ENCODE results near the gene EEF2KMT. TPM values are rescaled to one million over a fixed set of nuclear protein-coding genes. Genes with fewer than 3 reads are reported as not detected.

The EEF2KMT gene
- total and polyA plus RNA-seq, 9 of the 15 experiments (the other 6 are each of a cell fraction or from before 2014, with no cell fraction given): 4.2 to 22.7 (median 12.8) TPM

DNA sequence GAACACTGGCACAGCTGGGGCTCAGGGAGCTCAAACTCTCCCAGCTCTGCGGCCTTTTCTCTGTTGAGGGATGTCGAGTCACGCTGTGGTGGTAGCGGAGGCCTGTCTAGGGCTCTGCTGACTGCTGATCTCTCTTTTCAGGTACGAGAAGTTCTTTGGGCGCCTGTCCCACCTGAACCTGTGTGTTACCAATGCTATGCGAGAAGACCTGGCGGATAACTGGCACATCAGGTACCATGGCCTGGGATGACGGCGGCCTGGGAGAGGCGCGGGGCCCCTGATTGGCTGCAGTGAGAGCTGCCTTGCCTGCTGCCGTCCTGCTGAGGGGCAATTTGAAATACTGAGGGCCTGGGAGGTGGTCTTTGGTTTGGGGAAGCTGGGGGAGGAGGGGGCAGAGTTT lies 20.3 kb downstream of the EEF2KMT start:
- peaks cover 41% of the 10 kb centered on the region for H3K36me3 ChIP-seq (ENCODE audit: control insufficient read depth, insufficient read depth, low read length)
- CTCF ChIA-PET (ENCODE audit: low intra/inter-chr PET ratio): no interaction called here
- H3K79me2 ChIP-seq (ENCODE audit: control insufficient read depth, insufficient read depth, low read length): peaks cover 9% of the 10 kb centered on the region; the same call in 2 of the 3 replicates
- H3K4me2 ChIP-seq (ENCODE audit: insufficient read depth, low read length): no peak overlapping the region
- no TSS peak for BruUV-seq (replicated peaks)
- H4K20me1 ChIP-seq (replicated peaks; ENCODE audit: control insufficient read depth, insufficient read depth, low read length): no peaks in the 10 kb centered on the region
- FAIRE-seq: no peak
- no peaks in the 10 kb centered on the region for H3K9me1 ChIP-seq (ENCODE audit: control insufficient read depth, insufficient read depth, low read length)
- H3K9ac ChIP-seq (ENCODE audit: insufficient read depth in 1 of 2, low read depth in 2 of 2, low read length in 2 of 2): no peak overlapping the region
- no peak overlapping the region for H2AFZ ChIP-seq (ENCODE audit: low read depth, low read length)
- peak in 1 of 4 experiments; percentile 6 for DNase-seq (ENCODE audit: extremely low read depth in 1 of 4, low spot score in 3 of 4)
- TF ChIP-seq SP1 (CRISPR knock-in tag; IDR thresholded peaks at IDR 0.05): no peak
- no peak for TF ChIP-seq YY1 (IDR thresholded peaks at IDR 0.05; ENCODE audit: borderline replicate concordance in 1 of 3, control insufficient read depth in 1 of 3, extremely low read depth in 1 of 3, insufficient read depth in 3 of 3, insufficient read length in 1 of 3, insufficient replicate concordance in 2 of 3, low read depth in 1 of 3, low read length in 2 of 3)
- no peak for TF ChIP-seq ZNF165 (CRISPR knock-in tag; IDR thresholded peaks at IDR 0.05; ENCODE audit: borderline replicate concordance)
- TF ChIP-seq ZNF24 (IDR thresholded peaks at IDR 0.05): no peak
- TF ChIP-seq TEAD1 (CRISPR knock-in tag; IDR thresholded peaks at IDR 0.05): no peak
- TF ChIP-seq, protein P1, sequence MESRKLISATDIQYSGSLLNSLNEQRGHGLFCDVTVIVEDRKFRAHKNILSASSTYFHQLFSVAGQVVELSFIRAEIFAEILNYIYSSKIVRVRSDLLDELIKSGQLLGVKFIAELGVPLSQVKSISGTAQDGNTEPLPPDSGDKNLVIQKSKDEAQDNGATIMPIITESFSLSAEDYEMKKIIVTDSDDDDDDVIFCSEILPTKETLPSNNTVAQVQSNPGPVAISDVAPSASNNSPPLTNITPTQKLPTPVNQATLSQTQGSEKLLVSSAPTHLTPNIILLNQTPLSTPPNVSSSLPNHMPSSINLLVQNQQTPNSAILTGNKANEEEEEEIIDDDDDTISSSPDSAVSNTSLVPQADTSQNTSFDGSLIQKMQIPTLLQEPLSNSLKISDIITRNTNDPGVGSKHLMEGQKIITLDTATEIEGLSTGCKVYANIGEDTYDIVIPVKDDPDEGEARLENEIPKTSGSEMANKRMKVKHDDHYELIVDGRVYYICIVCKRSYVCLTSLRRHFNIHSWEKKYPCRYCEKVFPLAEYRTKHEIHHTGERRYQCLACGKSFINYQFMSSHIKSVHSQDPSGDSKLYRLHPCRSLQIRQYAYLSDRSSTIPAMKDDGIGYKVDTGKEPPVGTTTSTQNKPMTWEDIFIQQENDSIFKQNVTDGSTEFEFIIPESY (CRISPR knock-in tag; IDR thresholded peaks at IDR 0.05): no peak
- no peak for TF ChIP-seq POLR2H (tag; IDR thresholded peaks at IDR 0.05; ENCODE audit: low read depth)
- TF ChIP-seq, protein P2, sequence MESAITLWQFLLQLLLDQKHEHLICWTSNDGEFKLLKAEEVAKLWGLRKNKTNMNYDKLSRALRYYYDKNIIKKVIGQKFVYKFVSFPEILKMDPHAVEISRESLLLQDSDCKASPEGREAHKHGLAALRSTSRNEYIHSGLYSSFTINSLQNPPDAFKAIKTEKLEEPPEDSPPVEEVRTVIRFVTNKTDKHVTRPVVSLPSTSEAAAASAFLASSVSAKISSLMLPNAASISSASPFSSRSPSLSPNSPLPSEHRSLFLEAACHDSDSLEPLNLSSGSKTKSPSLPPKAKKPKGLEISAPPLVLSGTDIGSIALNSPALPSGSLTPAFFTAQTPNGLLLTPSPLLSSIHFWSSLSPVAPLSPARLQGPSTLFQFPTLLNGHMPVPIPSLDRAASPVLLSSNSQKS (CRISPR knock-in tag; IDR thresholded peaks at IDR 0.05): no peak
- no peak for TF ChIP-seq RBFOX2 (IDR thresholded peaks at IDR 0.05; ENCODE audit: low read depth, low read length)
- no peak for TF ChIP-seq CTCFL (IDR thresholded peaks at IDR 0.05; ENCODE audit: borderline replicate concordance, insufficient read depth, low read depth, low read length, poor library complexity, severe bottlenecking)
- TF ChIP-seq RNF2 (IDR thresholded peaks at IDR 0.05): no peak
- TF ChIP-seq RCOR1 (IDR thresholded peaks at IDR 0.05; ENCODE audit: borderline replicate concordance in 1 of 2, low read depth in 2 of 2, low read length in 2 of 2): no peak
- TF ChIP-seq GTF2A2 (tag; IDR thresholded peaks at IDR 0.05): no peak
- 88% methylated on average over 7 of the region's 13 CpGs for WGBS (ENCODE audit: insufficient coverage, low coverage, missing lambda C conversion rate)
- intact Hi-C loops (cut with micrococcal nuclease): no loop called here
- ATAC-seq: no peak
- peaks cover 0 to 4% of the 10 kb centered on the region in 2 experiments; a peak in 1 of 5 replicates for H3K4me1 ChIP-seq (replicated peaks in 1 of 2; ENCODE audit: control insufficient read depth in 2 of 2, insufficient read depth in 2 of 2, low read length in 2 of 2)
- in situ Hi-C loops (cut with MboI): no loop called here
- no peak overlapping the region for H3K27ac ChIP-seq (ENCODE audit: extremely low read depth, low read depth, low read length)
- no peaks in the 10 kb centered on the region for H3K27me3 ChIP-seq (ENCODE audit: control insufficient read depth in 2 of 2, insufficient read depth in 2 of 2, low read length in 2 of 2)
- H3K4me3 ChIP-seq: no peak overlapping the region
- POLR2A ChIA-PET: no interaction called here
- no peaks in the 10 kb centered on the region for H3K9me3 ChIP-seq (replicated peaks; ENCODE audit: control insufficient read depth, insufficient read depth, low read depth, low read length)

Data from K562 (cell line).